ENCODE results near the gene TSPAN15.

DNA sequence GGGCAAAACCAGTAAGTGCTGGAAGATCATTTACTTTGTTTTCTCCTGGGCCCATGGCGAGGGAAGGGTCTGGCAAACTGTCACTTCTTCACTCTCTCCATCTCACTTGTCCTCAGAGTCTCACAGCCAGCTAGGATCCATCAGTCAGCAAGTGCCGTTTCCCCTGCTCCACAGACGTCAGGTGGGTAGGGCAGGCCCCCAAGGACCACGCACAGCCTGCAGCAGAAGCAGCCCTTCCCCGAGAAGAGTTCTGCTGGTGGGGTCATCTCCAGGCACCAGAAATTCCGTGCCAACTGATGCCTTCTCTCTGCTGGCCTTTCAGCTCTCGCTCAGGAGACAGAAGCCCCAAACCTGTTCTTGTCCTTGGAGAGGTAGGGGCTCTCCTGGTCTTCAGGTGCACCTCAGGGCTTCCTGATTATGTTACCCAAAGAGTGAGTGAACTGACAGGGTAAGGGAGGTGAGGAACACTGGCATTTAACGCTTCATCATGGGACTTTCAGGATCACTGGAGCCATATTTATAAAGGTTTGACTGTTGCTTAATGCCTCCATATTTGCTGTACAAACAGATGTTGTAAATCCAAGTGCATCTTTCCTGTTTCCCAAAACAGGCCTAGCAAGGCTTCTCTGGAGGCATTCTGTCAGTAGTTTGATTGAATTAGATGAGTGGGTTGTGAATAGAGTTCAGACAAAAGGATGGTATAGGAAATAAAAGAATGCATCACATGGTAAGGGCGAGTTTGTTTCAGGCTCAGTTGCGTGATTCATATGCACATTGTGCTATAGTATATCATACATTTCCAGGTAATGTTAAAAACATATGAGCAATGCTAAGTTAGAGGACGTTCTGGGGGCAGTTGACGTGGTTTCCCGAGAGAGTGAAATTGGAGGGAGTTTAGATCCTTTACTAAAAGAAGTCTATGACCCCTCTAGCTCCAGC is 13.7 kb upstream of the TSPAN15 start:
- TF ChIP-seq, protein P1, sequence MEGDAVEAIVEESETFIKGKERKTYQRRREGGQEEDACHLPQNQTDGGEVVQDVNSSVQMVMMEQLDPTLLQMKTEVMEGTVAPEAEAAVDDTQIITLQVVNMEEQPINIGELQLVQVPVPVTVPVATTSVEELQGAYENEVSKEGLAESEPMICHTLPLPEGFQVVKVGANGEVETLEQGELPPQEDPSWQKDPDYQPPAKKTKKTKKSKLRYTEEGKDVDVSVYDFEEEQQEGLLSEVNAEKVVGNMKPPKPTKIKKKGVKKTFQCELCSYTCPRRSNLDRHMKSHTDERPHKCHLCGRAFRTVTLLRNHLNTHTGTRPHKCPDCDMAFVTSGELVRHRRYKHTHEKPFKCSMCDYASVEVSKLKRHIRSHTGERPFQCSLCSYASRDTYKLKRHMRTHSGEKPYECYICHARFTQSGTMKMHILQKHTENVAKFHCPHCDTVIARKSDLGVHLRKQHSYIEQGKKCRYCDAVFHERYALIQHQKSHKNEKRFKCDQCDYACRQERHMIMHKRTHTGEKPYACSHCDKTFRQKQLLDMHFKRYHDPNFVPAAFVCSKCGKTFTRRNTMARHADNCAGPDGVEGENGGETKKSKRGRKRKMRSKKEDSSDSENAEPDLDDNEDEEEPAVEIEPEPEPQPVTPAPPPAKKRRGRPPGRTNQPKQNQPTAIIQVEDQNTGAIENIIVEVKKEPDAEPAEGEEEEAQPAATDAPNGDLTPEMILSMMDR (IDR thresholded peaks at IDR 0.05) = no peak
- TF ChIP-seq POLR2A (IDR thresholded peaks at IDR 0.05) = no peak

Data from testis (tissue), 2 donors.